CD4-positive, alpha-beta T cell treated with Interleukin-10 for 1 hour (primary cell): Measurements from ENCODE around the gene TECR.
"Not testable (repeated sequence)": the region's sequence is repeated elsewhere in the genome, so short reads cannot be mapped to it uniquely, and the experiment has no call there.

Experiments
- DNase-seq: peaks from one replicate; pipeline ENCODE4 v3.0.0-alpha.2; 2020

Gene TECR

DNA sequence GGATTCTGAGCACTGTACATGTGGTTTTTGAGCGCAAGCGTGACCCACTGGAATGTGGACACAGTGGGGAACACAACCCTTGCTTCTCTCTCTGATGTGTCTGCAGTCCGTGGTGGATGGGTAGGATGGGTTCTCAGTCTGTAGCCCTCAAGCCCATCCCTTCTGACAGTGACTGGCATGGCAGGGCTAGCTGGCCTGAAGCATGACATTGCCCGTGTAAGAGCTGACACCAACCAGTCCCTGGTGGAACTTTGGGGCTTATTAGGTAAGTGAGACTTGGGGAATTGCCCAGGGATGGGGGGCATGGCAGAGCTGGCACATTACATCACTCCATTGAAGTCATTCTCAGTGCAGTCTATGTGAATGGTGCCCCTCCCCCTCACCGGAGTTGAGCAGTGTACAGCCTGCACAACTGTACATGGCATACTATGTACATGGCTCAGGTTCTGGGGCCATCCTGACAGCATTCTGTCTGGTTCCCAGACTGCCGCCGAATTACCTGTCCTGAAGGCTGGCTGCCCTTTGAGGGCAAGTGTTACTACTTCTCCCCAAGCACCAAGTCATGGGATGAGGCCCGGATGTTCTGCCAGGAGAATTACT, 70.3 kb downstream of the TECR start:
- no peak for DNase-seq

DNA sequence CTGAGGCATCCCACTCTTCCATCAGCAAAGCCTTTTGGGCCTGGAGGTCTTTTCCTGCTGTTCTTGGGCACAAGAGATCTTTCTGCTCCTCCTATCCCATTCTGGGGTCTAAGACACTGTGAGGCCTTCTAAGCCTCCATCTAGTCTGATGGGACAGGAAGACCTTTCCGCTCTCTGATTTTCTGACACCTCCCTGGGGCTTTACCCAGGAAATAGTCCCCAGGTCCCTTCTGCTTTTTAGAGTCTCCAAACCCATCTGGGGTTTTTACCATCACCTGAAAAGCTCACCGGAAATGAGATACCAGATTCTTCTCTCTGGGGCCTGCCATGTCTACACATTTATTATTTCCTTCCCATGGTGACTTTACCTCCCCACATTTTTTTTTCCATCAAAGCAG, 74.6 kb downstream of the TECR start:
- DNase-seq, result no peak

DNA sequence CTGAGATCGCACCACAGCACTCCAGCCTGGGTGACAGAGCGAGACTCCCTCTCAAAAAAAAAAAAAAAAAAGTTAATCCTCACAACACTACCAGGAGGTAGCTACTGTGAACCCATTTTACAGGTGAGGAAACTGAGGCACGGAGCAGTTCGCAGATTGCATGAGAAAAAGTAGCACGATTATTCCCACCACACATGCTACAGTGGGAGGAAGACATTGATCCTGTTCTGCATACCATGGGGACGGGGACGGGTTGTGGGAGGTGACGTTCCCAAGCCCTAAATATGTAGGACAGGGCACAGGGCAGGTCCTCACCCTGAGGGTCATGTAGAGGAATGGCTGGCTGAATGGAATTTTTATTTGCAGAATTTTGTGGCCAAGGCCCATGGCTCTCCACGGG, 77.2 kb downstream of the TECR start:
- DNase-seq, result no peak

DNA sequence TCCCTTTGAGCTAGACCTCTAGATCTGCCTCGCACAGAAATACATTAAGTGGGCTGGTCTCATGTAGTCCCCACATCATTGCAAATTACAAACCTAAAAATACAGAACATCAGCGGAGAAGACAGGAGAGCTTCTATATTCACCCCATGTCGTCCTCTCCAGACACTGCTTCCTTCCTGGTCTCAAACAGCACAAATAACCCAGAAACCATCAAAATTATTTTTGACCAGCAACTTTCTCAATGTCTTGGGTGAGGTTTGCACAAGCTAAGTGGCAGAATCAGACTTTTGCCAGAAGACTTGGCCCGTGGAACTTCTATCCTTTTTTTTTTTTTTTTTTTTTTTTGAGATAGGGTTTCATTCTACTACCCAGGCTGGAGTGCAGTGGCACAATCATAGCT, 81.7 kb downstream of the TECR start:
- DNase-seq, result no peak

DNA sequence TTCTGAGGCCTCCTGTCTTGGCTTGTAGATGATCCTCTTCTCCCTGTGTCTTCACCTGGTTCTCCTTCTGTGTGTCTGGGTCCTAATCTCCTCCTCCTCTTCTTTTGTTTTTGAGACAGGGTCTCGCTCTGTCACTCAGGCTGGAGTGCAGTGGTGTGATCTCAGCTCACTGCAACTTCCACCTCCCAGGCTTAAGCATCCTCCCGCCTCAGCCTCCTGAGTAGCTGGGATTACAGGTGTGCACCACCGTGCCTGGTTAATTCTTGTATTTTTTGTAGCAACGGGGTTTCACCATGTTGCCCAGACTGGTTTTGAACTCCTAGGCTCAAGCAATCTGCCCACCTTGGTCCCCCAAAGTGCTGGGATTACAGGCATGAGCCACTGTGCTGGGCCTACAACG, 82.8 kb downstream of the TECR start:
- not testable (repeated sequence) for DNase-seq

DNA sequence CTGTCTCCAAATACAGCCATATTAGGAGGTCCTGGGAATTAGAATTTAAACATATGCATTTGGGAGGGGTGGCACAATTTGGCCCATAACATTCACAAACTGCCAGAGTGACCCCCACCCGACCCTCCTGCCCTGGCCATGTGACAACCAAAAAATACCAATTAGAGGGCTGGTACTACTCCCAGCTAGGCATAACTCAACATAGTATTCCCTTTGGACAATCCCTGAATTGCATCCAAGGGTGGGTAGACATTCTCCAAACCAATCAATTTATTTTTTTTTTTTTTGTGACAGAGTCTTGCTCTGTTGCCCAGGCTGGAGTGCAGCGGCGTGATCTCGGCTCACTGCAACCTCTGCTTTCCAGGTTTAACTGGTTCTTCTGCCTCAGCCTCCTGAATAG, 83.3 kb downstream of the TECR start:
- DNase-seq, result no peak

DNA sequence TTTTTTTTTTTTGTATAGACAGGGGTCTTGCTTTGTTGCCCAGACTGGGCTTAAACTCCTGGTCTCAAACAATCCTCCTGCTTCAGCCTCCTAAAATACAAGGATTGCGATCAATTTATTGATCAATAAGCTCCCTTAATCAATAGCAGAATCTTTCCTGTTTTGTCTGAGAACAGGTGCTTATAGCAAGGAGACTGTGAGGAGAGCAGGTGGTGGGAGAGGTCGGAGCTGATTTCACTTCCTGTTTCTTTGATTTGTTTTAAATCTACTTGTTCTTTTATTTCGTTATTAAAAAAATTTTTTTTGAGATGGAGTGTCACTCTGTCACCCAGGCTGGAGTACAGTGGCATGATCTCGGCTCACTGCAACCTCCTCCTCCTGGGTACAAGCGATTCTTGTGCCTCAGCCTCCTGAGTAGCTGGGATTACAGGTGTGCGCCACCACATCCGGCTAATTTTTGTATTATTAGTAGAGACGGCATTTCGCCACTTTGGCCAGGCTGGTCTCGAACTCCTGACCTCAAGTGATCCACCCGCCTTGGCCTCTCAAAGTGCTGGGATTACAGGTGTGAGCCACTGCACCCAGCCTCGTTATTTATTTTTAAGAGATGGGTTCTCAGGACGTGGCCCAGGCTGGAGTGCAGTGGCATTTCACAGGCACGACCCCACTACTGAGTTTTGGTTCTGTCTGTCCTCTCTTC, 84.2 kb downstream of the TECR start:
- not testable (repeated sequence) for DNase-seq

DNA sequence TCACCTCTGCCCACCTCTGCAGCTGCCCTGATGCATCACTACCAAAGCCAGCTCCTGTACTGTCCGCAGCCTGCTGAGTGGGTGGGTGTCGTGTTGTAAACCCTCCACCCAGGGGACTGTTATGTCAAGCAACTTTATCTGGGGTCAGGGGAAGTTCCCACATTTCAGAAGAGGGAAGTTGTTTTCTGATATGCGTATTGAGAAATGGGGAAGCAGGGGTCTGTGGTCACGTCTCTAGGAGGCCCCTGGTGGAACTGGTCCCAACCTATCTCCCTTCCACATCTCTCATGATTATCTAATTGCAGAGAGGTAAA, 84.7 kb downstream of the TECR start:
- DNase-seq, result peak; percentile 20
